Esophagus muscularis mucosa (tissue), 3 donors: ENCODE measurements around the gene PLD4.

ENCODE experiments used
- CTCF ChIP-seq, 3 experiments: fragments of 200-600 bp in 2 of 3; fragments of 450-650 bp in 1 of 3; sonication (generic) in 2 of 3; IDR thresholded peaks; one replicate each; pipeline ENCODE4 v1.5.1; 2017 to 2019; ENCODE audit warnings: antibody characterized with exemption in 3 of 3, mild to moderate bottlenecking in 2 of 3, moderate library complexity in 1 of 3
- POLR2A ChIP-seq: fragments of 450-650 bp; IDR thresholded peaks from one replicate; pipeline ENCODE4 v1.6.1; 2017; ENCODE audit warnings: antibody characterized with exemption, moderate library complexity, mild to moderate bottlenecking, low read depth
- POLR2AphosphoS5 ChIP-seq, 2 donors: sonication (generic); formaldehyde crosslinking; IDR thresholded peaks; one replicate each; pipeline ENCODE4 v1.6.1; 2017; ENCODE audit warnings: antibody characterized with exemption in 2 of 2

GRCh38 chr14:104955396-104955770 is 30.7 kb downstream of the PLD4 start:
- TF ChIP-seq CTCF (IDR thresholded peaks at IDR 0.05) (no peak), POLR2A (no peak), POLR2AphosphoS5 (IDR thresholded peaks at IDR 0.05) (no peak)
